H1 (cell line): Measurements from ENCODE around the gene BBS4. TPM values are rescaled to one million over a fixed set of nuclear protein-coding genes. Genes with fewer than 3 reads are reported as not detected.

Source experiments
- CTCF ChIA-PET: fragments of 300-600 bp; sonication (Branson Sonifier 250); formaldehyde crosslinking; loops from one replicate; lab custom pipeline; 2021; ENCODE audit not compliant: partially characterized antibody; lab: Charles Lee
- POLR2A ChIA-PET: fragments of 300-600 bp; sonication (Branson Sonifier 250); formaldehyde crosslinking; loops from one replicate; lab custom pipeline; 2021; ENCODE audit warnings: inconsistent platforms; ENCODE audit not compliant: partially characterized antibody; lab: Charles Lee
- DNase-seq, 2 experiments: peaks; one replicate each; pipeline versions ENCODE4 v3.0.0 to v3.0.0-alpha.2; 2010 to 2022; ENCODE audit warnings: low spot score in 2 of 2, low read depth in 1 of 2, mixed read lengths in 1 of 2
- FAIRE-seq: peaks from 2 replicates; lab custom pipeline; 2011; peaks lifted over from hg19 to GRCh38; lab: Jason Lieb, UNC
- H2AFZ ChIP-seq: 2 replicates; pipeline ENCODE4 v1.8.1; 2012; ENCODE audit warnings: low read length, inconsistent platforms
- H2AK5ac ChIP-seq: 2 replicates; pipeline ENCODE4 v1.6.1; 2013; ENCODE audit warnings: low read depth, low read length
- H2BK120ac ChIP-seq: replicated peaks from 2 replicates; pipeline ENCODE3; 2013; ENCODE audit warnings: low read depth, low read length, inconsistent platforms
- H2BK12ac ChIP-seq: 2 replicates; pipeline ENCODE4 v1.6.1; 2013; ENCODE audit warnings: low read depth, low read length
- H2BK15ac ChIP-seq: 2 replicates; pipeline ENCODE4 v1.6.1; 2013; ENCODE audit warnings: low read length
- H2BK20ac ChIP-seq: 2 replicates; pipeline ENCODE4 v1.6.1; 2013; ENCODE audit warnings: low read length
- H2BK5ac ChIP-seq: 2 replicates; pipeline ENCODE4 v1.6.1; 2013; ENCODE audit warnings: low read depth, low read length
- H3K14ac ChIP-seq: 2 replicates; pipeline ENCODE4 v1.6.1; 2013; ENCODE audit warnings: inconsistent platforms; ENCODE audit not compliant: insufficient read length
- H3K18ac ChIP-seq: 2 replicates; pipeline ENCODE4 v1.6.1; 2013; ENCODE audit warnings: low read length; ENCODE audit errors: extremely low read depth
- H3K23ac ChIP-seq: 2 replicates; pipeline ENCODE4 v1.6.1; 2013; ENCODE audit warnings: inconsistent platforms; ENCODE audit not compliant: insufficient read length
- H3K23me2 ChIP-seq: 2 replicates; pipeline ENCODE4 v1.6.1; 2013; ENCODE audit warnings: low read depth, low read length
- H3K27ac ChIP-seq: 2 replicates; pipeline ENCODE4 v1.6.1; 2011; ENCODE audit warnings: low read depth, low read length, inconsistent platforms
- H3K27me3 ChIP-seq, 4 experiments: replicated peaks in 1 of 4; 1 replicate in 1 of 4; 2 replicates in 3 of 4; pipeline versions ENCODE4 v1.6.1 to v1.8.1; 2011 to 2013; ENCODE audit warnings: low read length in 3 of 4, mild to moderate bottlenecking in 3 of 4, inconsistent platforms in 2 of 4, mixed read lengths in 2 of 4, moderate library complexity in 1 of 4; ENCODE audit not compliant: control insufficient read depth in 3 of 4, insufficient read depth in 3 of 4; ENCODE audit errors: extremely low read depth in 1 of 4
- H3K36me3 ChIP-seq, 4 experiments: 2 replicates each; pipeline versions ENCODE4 v1.6.1 to v1.8.1; 2011 to 2013; ENCODE audit warnings: mild to moderate bottlenecking in 4 of 4, low read length in 3 of 4, moderate library complexity in 2 of 4, control low read depth in 1 of 4, inconsistent platforms in 1 of 4; ENCODE audit not compliant: insufficient read depth in 4 of 4, control insufficient read depth in 2 of 4
- H3K4ac ChIP-seq: replicated peaks from 2 replicates; pipeline ENCODE3; 2013; ENCODE audit warnings: low read length, low read depth, mixed read lengths, inconsistent platforms; ENCODE audit not compliant: insufficient read length
- H3K4me1 ChIP-seq, 4 experiments: replicated peaks in 1 of 4; 1 replicate in 1 of 4; 2 replicates in 3 of 4; pipeline versions ENCODE4 v1.6.1 to v1.8.1; 2011 to 2013; ENCODE audit warnings: low read length in 3 of 4, inconsistent platforms in 2 of 4, mixed read lengths in 1 of 4; ENCODE audit not compliant: insufficient read depth in 4 of 4, control insufficient read depth in 3 of 4
- H3K4me2 ChIP-seq, 2 experiments: 2 replicates each; pipeline versions ENCODE4 v1.6.1 to v1.8.1; 2011 to 2013; ENCODE audit warnings: low read depth in 2 of 2, low read length in 2 of 2, control low read depth in 1 of 2, inconsistent platforms in 1 of 2, mild to moderate bottlenecking in 1 of 2; ENCODE audit not compliant: insufficient read depth in 1 of 2
- H3K4me3 ChIP-seq, 4 experiments: fragments of 200-600, 300-600 bp in 1 of 4; sonication (generic), shearing (Covaris generic), sonication (Bioruptor Twin) in 1 of 4; 2 replicates each; pipeline versions ENCODE4 v1.5.1 to v1.8.1; 2011 to 2016; ENCODE audit warnings: low read length in 4 of 4, low read depth in 3 of 4, control low read depth in 2 of 4, inconsistent platforms in 2 of 4, mild to moderate bottlenecking in 2 of 4, mixed read lengths in 1 of 4, moderate library complexity in 1 of 4; ENCODE audit not compliant: insufficient read depth in 2 of 4; ENCODE audit errors: extremely low read depth in 1 of 4
- H3K56ac ChIP-seq: replicated peaks from 2 replicates; pipeline ENCODE3; 2013; ENCODE audit warnings: low read depth, mild to moderate bottlenecking, mixed read lengths, low read length, inconsistent platforms; ENCODE audit not compliant: insufficient read length
- H3K79me1 ChIP-seq: 2 replicates; pipeline ENCODE4 v1.6.1; 2013; ENCODE audit warnings: low read depth, low read length, control low read depth
- H3K79me2 ChIP-seq, 2 experiments: 2 replicates each; pipeline versions ENCODE4 v1.6.1 to v1.8.1; 2012 to 2013; ENCODE audit warnings: low read length in 2 of 2, mild to moderate bottlenecking in 2 of 2, inconsistent platforms in 1 of 2; ENCODE audit not compliant: insufficient read depth in 2 of 2, control insufficient read depth in 1 of 2
- H3K9ac ChIP-seq, 4 experiments: replicated peaks in 1 of 4; 1 replicate in 1 of 4; 2 replicates in 3 of 4; pipeline versions ENCODE4 v1.6.1 to v1.8.1; 2011 to 2013; ENCODE audit warnings: low read depth in 3 of 4, low read length in 3 of 4, control low read depth in 2 of 4, mild to moderate bottlenecking in 2 of 4, moderate library complexity in 2 of 4, inconsistent platforms in 1 of 4; ENCODE audit errors: extremely low read depth in 1 of 4
- H3K9me3 ChIP-seq, 2 experiments: 2 replicates each; pipeline versions ENCODE4 v1.6.1 to v1.8.1; 2012 to 2013; ENCODE audit warnings: mild to moderate bottlenecking in 2 of 2, moderate library complexity in 2 of 2, control low read depth in 1 of 2, inconsistent platforms in 1 of 2, low read depth in 1 of 2, low read length in 1 of 2, mixed read lengths in 1 of 2; ENCODE audit not compliant: insufficient read depth in 2 of 2
- H4K20me1 ChIP-seq, 2 experiments: replicated peaks in 1 of 2; 2 replicates each; pipeline versions ENCODE3 to v1.8.1; 2011 to 2013; ENCODE audit warnings: inconsistent platforms in 2 of 2, low read length in 2 of 2, mild to moderate bottlenecking in 1 of 2; ENCODE audit not compliant: insufficient read depth in 2 of 2, control insufficient read depth in 1 of 2
- H4K5ac ChIP-seq: 2 replicates; pipeline ENCODE4 v1.6.1; 2013; ENCODE audit warnings: low read length, low read depth, mixed read lengths, inconsistent platforms; ENCODE audit not compliant: insufficient read length
- H4K8ac ChIP-seq: 2 replicates; pipeline ENCODE4 v1.8.0; 2013; ENCODE audit warnings: mild to moderate bottlenecking, moderate library complexity, low read length, inconsistent platforms; ENCODE audit not compliant: insufficient read depth; ENCODE audit errors: extremely low read depth
- H4K91ac ChIP-seq: replicated peaks from 2 replicates; pipeline ENCODE3; 2013; ENCODE audit warnings: low read length, mixed read lengths, inconsistent platforms; ENCODE audit not compliant: insufficient read length
- CBX8 ChIP-seq: fragments of 300-800, 300-1000 bp; sonication (generic); IDR thresholded peaks from 2 replicates; pipeline ENCODE4 v1.7.1; 2016; ENCODE audit warnings: low read depth, low read length, borderline replicate concordance
- CTCF ChIP-seq, 3 experiments: IDR thresholded peaks; 1 replicate in 2 of 3; 2 replicates in 1 of 3; pipeline versions ENCODE4 v1.5.1 to v1.6.1; 2011; ENCODE audit warnings: low read length in 3 of 3, mild to moderate bottlenecking in 3 of 3, inconsistent platforms in 2 of 3, low read depth in 1 of 3, moderate library complexity in 1 of 3; ENCODE audit not compliant: insufficient read depth in 1 of 3; ENCODE audit errors: control extremely low read depth in 1 of 3
- GABPA ChIP-seq: IDR thresholded peaks from 2 replicates; pipeline ENCODE4 v1.6.1; 2011; ENCODE audit warnings: mild to moderate bottlenecking, low read length, moderate library complexity, borderline replicate concordance; ENCODE audit not compliant: insufficient read depth
- NRF1 ChIP-seq: IDR thresholded peaks from 2 replicates; pipeline ENCODE4 v1.6.1; 2011; ENCODE audit warnings: mild to moderate bottlenecking, low read depth, low read length, improper control_type of control experiment
- YY1 ChIP-seq: IDR thresholded peaks from 2 replicates; pipeline ENCODE4 v1.6.1; 2011; ENCODE audit warnings: low read depth, mild to moderate bottlenecking, low read length
- ZNF274 ChIP-seq: IDR thresholded peaks from 2 replicates; pipeline ENCODE4 v1.7.0; 2012; ENCODE audit warnings: low read length, borderline replicate concordance; ENCODE audit errors: extremely low read depth
- WGBS, 2 experiments: shearing (Covaris generic) in 1 of 2; methylation state at CpG; one replicate each; pipeline versions ENCODE4 v1.1.6 to v1.1.7; 2013 to 2015; ENCODE audit warnings: low lambda C conversion rate in 2 of 2, mixed read lengths in 2 of 2, inconsistent platforms in 1 of 2, low coverage in 1 of 2, missing lambda C conversion rate in 1 of 2; ENCODE audit not compliant: insufficient replicate concordance in 2 of 2, insufficient coverage in 1 of 2, insufficient read length in 1 of 2; ENCODE audit errors: extremely low coverage in 1 of 2, missing lambda C conversion rate in 1 of 2; 5-methylcytosine and 5-hydroxymethylcytosine counted together
- polyA plus RNA-seq, 7 experiments: library from polyadenylated mRNA; depleted of rRNA in 3 of 7; stranded (reverse) in 5 of 7; unstranded in 2 of 7; fragments of >200 nt in 5 of 7; fragments of 200-250 nt in 2 of 7; gene quantifications; 1 replicate in 5 of 7; 2 replicates in 1 of 7; 4 replicates in 1 of 7; pipeline versions ENCODE4 v1.2.1 to v1.2.3, GENCODE V29; 2011 to 2013; ENCODE audit warnings: missing spikeins in 2 of 7, mixed read lengths in 2 of 7
- total RNA-seq: library from RNA; stranded (reverse); fragmentation: NEBNext Ultra II Directional; extraction: Animal tissue kit (Norgen Biotek cat#: 25700); gene quantifications from 2 replicates; pipeline ENCODE4 v1.2.1, GENCODE V29; 2021

The BBS4 gene
- total and polyA plus RNA-seq, 2 of the 8 experiments (the other 6 are each of a cell fraction or from before 2014, with no cell fraction given), result 17.4 to 24.1 TPM

- H2BK12ac ChIP-seq, result no peak overlapping the region
- peaks cover 0 to 33% of the 10 kb centered on the region in 2 experiments; a peak in 2 of 4 replicates for H3K79me2 ChIP-seq
- no peak overlapping the region for H3K56ac ChIP-seq
- no peak overlapping the region for H3K27ac ChIP-seq
- FAIRE-seq (no peak), DNase-seq (no peak)
- CTCF ChIA-PET, result interaction anchor here (2.4 kb wide), 1 partner anchor 53 kb away, joined by 11 read pairs; no protein-coding TSS in a partner anchor
- WGBS, 2 experiments, result 93% methylated on average over 2 of the region's 2 CpGs; no CpG with 5 or more reads in 1 of the 2 experiments
- H4K20me1 ChIP-seq, result peaks cover 0 to 5% of the 10 kb centered on the region in 2 experiments
- H4K5ac ChIP-seq, result no peak overlapping the region
- H3K4me1 ChIP-seq, result no peaks in the 10 kb centered on the region
- no peak overlapping the region for H3K18ac ChIP-seq
- no peak overlapping the region for H2AFZ ChIP-seq
- H4K8ac ChIP-seq, result no peak overlapping the region
- H3K9ac ChIP-seq, result no peak overlapping the region
- H2BK20ac ChIP-seq, result no peak overlapping the region
- H3K4me3 ChIP-seq, result no peak overlapping the region
- no peak overlapping the region for H3K23ac ChIP-seq
- peaks cover 3 to 25% (median 13%) of the 10 kb centered on the region in 4 experiments; a peak in 6 of 8 replicates for H3K36me3 ChIP-seq
- H3K23me2 ChIP-seq, result no peaks in the 10 kb centered on the region
- no peak overlapping the region for H2AK5ac ChIP-seq
- H3K79me1 ChIP-seq, result no peaks in the 10 kb centered on the region
- H3K9me3 ChIP-seq, result no peaks in the 10 kb centered on the region
- H3K27me3 ChIP-seq, result no peaks in the 10 kb centered on the region
- no peak overlapping the region for H2BK5ac ChIP-seq
- POLR2A ChIA-PET, result no interaction called here
- H3K14ac ChIP-seq, result no peak overlapping the region
- no peak overlapping the region for H2BK120ac ChIP-seq
- H2BK15ac ChIP-seq, result no peak overlapping the region
- no peak overlapping the region for H3K4me2 ChIP-seq
- H4K91ac ChIP-seq, result no peak overlapping the region
- no peak overlapping the region for H3K4ac ChIP-seq
- no peak for TF ChIP-seq YY1
- no peak for TF ChIP-seq GABPA
- no peak for TF ChIP-seq ZNF274
- no peak for TF ChIP-seq CTCF (IDR thresholded peaks at IDR 0.05; ENCODE audit: control extremely low read depth in 1 of 3, insufficient read depth in 1 of 3, low read depth in 1 of 3, low read length in 3 of 3)
- no peak for TF ChIP-seq CBX8
- TF ChIP-seq NRF1, result no peak
Measured at GRCh38 chr15:72774696-72775383, 88.8 kb downstream of the BBS4 start.
